HG03097 (cell line): ENCODE results near the gene CASZ1.

Experiments used
- ATAC-seq: cut with Tn5 transposase; IDR thresholded peaks from one replicate; pipeline ENCODE4 v1.9.1; 2021; ENCODE audit not compliant: unreplicated experiment, low FRiP score

The CASZ1 gene

GRCh38 chr1:10800778-10801177 lies 4.3 kb upstream of the CASZ1 start:
- ATAC-seq = no peak

GRCh38 chr1:10799726-10800125 lies 3.3 kb upstream of the CASZ1 start:
- no peak for ATAC-seq

GRCh38 chr1:10795276-10796021 lies 997 bp downstream of the CASZ1 start:
- ATAC-seq = no peak

- ATAC-seq = no peak
Observed at GRCh38 chr1:10794724-10795275, 1.6 kb downstream of the CASZ1 start.

GRCh38 chr1:10793129-10793651 lies 3.3 kb downstream of the CASZ1 start:
- no peak for ATAC-seq

GRCh38 chr1:10791105-10791951 lies 5.1 kb downstream of the CASZ1 start:
- ATAC-seq = no peak

GRCh38 chr1:10789803-10790702 lies 6.4 kb downstream of the CASZ1 start:
- ATAC-seq = no peak

GRCh38 chr1:10789047-10789791 lies 7.2 kb downstream of the CASZ1 start:
- no peak for ATAC-seq

- no peak for ATAC-seq
Observed at GRCh38 chr1:10788592-10789006, 7.8 kb downstream of the CASZ1 start.

- ATAC-seq = no peak
Observed at GRCh38 chr1:10787286-10787685, 9.2 kb downstream of the CASZ1 start.

GRCh38 chr1:10785728-10786638 lies 10.5 kb downstream of the CASZ1 start:
- ATAC-seq = no peak

GRCh38 chr1:10784998-10785727 lies 11.3 kb downstream of the CASZ1 start:
- ATAC-seq = no peak

- no peak for ATAC-seq
Observed at GRCh38 chr1:10782491-10783244, 13.8 kb downstream of the CASZ1 start.

GRCh38 chr1:10781137-10781536 lies 15.3 kb downstream of the CASZ1 start:
- no peak for ATAC-seq

GRCh38 chr1:10779841-10780240 lies 16.6 kb downstream of the CASZ1 start:
- ATAC-seq = no peak

GRCh38 chr1:10779201-10779600 lies 17.2 kb downstream of the CASZ1 start:
- ATAC-seq = no peak

- no peak for ATAC-seq
Observed at GRCh38 chr1:10778640-10779039, 17.8 kb downstream of the CASZ1 start.
